ENCODE measurements around the gene SLC16A10.
"Not testable (repeated sequence)": the region's sequence is repeated elsewhere in the genome, so short reads cannot be mapped to it uniquely, and the experiment has no call there.

Gene SLC16A10

DNA sequence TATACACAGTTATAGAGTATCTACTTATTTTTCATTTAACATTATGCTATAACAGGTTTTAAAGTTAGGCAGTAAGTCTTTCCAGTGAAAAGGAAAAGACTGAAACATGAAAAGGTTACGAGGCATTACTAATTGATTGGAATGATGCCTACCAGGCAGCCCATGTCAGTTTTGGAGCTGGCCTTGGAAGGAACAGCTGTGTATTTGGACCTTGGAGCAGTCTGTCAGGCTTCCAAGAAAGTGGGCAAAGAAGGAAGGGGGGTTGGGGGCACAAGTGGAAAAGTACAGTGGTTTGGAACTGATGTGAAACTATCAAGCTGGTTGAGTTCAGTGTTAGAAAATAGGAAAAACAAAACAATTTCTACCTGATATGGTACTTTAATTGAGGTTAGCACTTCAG lies 41.7 kb downstream of the SLC16A10 start:
- Histone ChIP-seq H3K27ac (no peak overlapping the region), H3K36me3 (no peaks in the 10 kb centered on the region), H3K27me3 (ENCODE audit: insufficient read depth, low read depth, severe bottlenecking) (no peaks in the 10 kb centered on the region), H3K4me3 (ENCODE audit: low read depth, low read length) (no peak overlapping the region), H3K9me3 (ENCODE audit: severe bottlenecking) (no peaks in the 10 kb centered on the region)
- TF ChIP-seq, protein P1, sequence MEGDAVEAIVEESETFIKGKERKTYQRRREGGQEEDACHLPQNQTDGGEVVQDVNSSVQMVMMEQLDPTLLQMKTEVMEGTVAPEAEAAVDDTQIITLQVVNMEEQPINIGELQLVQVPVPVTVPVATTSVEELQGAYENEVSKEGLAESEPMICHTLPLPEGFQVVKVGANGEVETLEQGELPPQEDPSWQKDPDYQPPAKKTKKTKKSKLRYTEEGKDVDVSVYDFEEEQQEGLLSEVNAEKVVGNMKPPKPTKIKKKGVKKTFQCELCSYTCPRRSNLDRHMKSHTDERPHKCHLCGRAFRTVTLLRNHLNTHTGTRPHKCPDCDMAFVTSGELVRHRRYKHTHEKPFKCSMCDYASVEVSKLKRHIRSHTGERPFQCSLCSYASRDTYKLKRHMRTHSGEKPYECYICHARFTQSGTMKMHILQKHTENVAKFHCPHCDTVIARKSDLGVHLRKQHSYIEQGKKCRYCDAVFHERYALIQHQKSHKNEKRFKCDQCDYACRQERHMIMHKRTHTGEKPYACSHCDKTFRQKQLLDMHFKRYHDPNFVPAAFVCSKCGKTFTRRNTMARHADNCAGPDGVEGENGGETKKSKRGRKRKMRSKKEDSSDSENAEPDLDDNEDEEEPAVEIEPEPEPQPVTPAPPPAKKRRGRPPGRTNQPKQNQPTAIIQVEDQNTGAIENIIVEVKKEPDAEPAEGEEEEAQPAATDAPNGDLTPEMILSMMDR (IDR thresholded peaks at IDR 0.05; ENCODE audit: low read depth, low read length) = no peak
- no peak for DNase-seq

DNA sequence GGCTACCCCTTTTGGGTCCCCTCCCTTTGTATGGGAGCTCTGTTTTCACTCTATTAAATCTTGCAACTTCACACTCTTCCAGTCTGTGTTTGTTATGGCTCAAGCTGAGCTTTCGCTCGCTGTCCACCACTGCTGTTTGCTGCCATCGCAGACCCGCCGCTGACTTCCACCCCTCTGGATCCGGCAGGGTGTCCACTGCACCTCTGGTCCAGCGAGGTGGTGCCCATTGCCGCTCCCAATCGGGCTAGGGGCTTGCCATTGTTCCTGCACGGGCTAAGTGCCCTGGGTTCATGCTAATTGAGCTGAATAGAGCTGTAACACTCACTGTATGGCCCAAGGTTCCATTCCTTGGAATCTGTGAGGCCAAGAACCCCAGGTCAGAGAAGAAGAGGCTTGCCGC lies 43.7 kb downstream of the SLC16A10 start:
- H3K4me3 ChIP-seq (ENCODE audit: low read depth, low read length); H3K27me3 ChIP-seq (ENCODE audit: insufficient read depth, low read depth, severe bottlenecking); H3K27ac ChIP-seq; H3K9me3 ChIP-seq (ENCODE audit: severe bottlenecking); H3K36me3 ChIP-seq; DNase-seq: not testable (repeated sequence)

DNA sequence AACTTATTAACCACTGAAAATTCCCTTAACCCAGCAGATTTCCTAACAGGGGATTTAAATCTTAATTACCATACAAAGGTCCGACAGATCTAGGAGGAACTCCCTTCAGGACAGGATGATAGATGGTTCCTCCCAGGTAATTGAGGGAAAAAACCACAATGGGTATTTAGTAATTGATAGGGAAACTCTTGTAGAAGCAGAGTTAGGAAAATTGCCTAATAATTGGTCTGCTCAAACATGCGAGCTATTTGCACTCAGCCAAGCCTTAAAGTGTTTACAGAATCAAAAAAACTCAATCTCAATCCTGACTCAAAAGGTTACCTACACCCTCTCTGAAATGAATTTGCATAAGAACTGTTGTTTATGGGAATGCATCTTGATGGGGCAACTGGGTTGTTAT lies 45.4 kb downstream of the SLC16A10 start:
- H3K36me3 ChIP-seq = not testable (repeated sequence)

DNA sequence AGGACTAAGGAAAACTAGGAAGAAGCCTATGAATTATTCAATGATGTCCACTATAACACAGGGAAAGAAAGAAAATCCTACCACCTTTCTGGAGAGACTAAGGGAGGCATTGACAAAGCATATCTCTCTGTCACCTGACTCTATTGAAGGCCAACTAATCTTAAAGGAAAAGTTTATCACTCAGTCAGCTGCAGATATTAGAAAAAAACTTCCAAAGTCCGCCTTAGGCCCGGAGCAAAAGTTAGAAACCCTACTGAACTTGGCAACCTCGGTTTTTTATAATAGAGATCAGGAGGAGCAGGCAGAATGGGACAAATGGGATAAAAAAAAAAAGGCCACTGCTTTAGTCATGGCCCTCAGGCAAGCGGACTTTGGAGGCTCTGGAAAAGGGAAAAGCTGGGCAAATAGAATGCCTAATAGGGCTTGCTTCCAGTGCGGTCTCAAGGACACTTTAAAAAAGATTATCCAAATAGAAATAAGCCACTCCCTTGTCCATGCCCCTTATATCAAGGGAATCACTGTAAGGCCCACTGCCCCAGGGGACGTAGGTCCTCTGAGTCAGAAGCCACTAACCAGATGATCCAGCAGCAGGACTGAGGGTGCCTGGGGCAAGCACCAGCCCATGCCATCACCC lies 47.0 kb downstream of the SLC16A10 start:
- H3K4me3 ChIP-seq (ENCODE audit: low read depth, low read length); H3K27me3 ChIP-seq (ENCODE audit: insufficient read depth, low read depth, severe bottlenecking); H3K9me3 ChIP-seq (ENCODE audit: severe bottlenecking); DNase-seq; H3K36me3 ChIP-seq; H3K27ac ChIP-seq: not testable (repeated sequence)

More for the DNA sequence above, 45.4 kb downstream of the SLC16A10 start:
- H3K27ac ChIP-seq; DNase-seq; H3K9me3 ChIP-seq (ENCODE audit: severe bottlenecking); H3K27me3 ChIP-seq (ENCODE audit: insufficient read depth, low read depth, severe bottlenecking); H3K4me3 ChIP-seq (ENCODE audit: low read depth, low read length): not testable (repeated sequence)

DNA sequence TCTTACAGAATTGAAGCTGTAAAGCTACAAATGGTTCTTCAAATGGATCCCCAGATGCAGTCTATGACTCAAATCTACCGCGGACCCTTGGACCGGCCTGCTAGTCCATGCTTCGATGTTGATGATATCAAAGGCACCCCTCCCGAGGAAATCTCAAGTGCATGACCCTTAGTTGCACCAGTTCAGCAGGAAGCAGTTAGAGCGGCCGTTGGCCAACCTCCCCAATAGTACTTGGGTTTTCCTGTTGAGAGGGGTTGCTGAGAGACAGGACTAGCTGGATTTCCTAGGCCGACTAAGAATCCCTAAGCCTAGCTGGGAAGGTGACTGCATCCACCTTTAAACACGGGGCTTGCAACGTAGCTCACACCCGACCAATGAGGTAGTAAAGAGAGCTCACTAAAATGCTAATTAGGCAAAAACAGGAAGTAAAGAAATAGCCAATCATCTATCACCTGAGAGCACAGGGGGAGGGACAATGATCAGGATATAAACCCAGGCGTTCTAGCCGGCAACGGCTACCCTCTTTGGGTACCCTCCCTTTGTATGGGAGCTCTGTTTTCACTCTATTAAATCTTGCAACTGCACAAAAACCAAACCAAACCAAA lies 50.3 kb downstream of the SLC16A10 start:
- not testable (repeated sequence) for H3K4me3 ChIP-seq (ENCODE audit: low read depth, low read length); H3K27me3 ChIP-seq (ENCODE audit: insufficient read depth, low read depth, severe bottlenecking); H3K36me3 ChIP-seq; H3K27ac ChIP-seq; DNase-seq; H3K9me3 ChIP-seq (ENCODE audit: severe bottlenecking)

DNA sequence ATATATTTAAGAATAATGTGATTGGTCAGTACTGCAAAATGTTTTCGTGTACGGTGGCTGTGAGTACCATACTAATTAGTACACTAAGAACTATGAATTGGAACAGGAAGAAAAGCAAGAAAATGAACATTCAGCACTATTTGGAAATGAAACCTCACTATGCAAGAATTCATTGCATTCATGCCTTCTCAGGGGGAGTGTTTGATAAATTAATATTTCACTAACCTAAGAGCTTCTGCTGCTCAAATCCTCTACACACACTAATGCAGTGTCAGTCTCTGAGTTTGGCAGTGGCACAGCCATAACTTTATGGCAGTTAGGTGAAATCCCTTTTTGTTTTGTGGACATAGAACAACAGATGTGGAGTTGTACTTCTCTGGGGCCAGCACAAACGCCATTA lies 60.1 kb downstream of the SLC16A10 start:
- H3K27ac ChIP-seq = no peak overlapping the region
- TF ChIP-seq, protein P1 (IDR thresholded peaks at IDR 0.05; ENCODE audit: low read depth, low read length) = no peak
- H3K27me3 ChIP-seq (ENCODE audit: insufficient read depth, low read depth, severe bottlenecking) = no peaks in the 10 kb centered on the region

DNA sequence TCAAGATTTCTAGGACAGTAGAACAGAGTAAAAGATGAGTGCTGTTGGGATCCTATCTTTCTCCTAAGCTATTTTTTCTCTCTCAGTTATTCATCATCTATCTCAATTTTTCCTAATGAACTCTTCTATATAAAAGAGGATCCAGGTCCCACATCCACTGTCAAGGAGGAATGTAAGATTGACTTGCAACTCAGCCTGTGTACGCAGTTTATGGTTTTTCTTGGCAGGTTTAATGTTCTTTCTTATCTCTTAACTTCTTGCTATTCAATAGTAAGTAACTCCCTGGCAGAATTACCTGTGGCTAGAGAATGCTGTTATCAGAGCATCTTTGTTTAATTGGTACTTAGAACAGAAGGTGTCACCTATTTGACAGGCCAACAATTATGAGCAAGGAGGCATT lies 60.8 kb downstream of the SLC16A10 start:
- Histone ChIP-seq H3K27me3 (ENCODE audit: insufficient read depth, low read depth, severe bottlenecking) (no peaks in the 10 kb centered on the region), H3K9me3 (ENCODE audit: severe bottlenecking) (peaks cover 3% of the 10 kb centered on the region), H3K4me3 (ENCODE audit: low read depth, low read length) (no peak overlapping the region), H3K27ac (no peak overlapping the region), H3K36me3 (no peaks in the 10 kb centered on the region)
- no peak for DNase-seq
- TF ChIP-seq, protein P1 (IDR thresholded peaks at IDR 0.05; ENCODE audit: low read depth, low read length) = no peak

More for the DNA sequence above, 60.1 kb downstream of the SLC16A10 start:
- DNase-seq = no peak
- Histone ChIP-seq H3K9me3 (ENCODE audit: severe bottlenecking) (peaks cover 3% of the 10 kb centered on the region), H3K36me3 (no peaks in the 10 kb centered on the region), H3K4me3 (ENCODE audit: low read depth, low read length) (no peak overlapping the region)

DNA sequence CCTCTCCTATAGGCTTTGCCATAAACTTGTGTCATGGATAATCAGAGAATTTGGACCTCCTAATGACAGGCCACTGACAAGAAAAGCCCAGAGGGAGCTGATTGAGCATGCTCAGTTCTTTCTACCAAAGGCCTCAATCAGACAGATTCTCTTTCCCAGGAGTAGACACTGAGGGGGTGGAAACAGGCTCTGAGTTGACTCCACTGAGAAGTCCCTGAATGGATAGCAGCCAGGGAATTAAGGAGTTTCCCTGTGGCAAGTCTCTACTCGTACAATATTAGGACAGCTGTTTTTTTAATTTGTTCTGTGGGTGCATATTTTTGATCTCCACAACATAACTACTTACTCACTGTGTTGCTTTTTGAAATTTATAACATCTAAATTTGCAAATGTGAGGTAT lies 63.3 kb downstream of the SLC16A10 start:
- Histone ChIP-seq H3K9me3 (ENCODE audit: severe bottlenecking) (no peaks in the 10 kb centered on the region), H3K4me3 (ENCODE audit: low read depth, low read length) (no peak overlapping the region), H3K27ac (no peak overlapping the region), H3K27me3 (ENCODE audit: insufficient read depth, low read depth, severe bottlenecking) (no peaks in the 10 kb centered on the region), H3K36me3 (no peaks in the 10 kb centered on the region)
- DNase-seq = no peak
- TF ChIP-seq, protein P1 (IDR thresholded peaks at IDR 0.05; ENCODE audit: low read depth, low read length) = no peak

Data from WERI-Rb-1 (cell line).